Body of pancreas (tissue), 4 donors: ENCODE data around the gene UNC13C.

Experiments used
- CTCF ChIP-seq, 7 experiments: fragments of 450-650 bp in 4 of 7; fragments of 200-600 bp in 3 of 7; sonication (generic) in 3 of 7; IDR thresholded peaks; one replicate each; pipeline ENCODE4 v1.5.1; 2016 to 2019; ENCODE audit warnings: antibody characterized with exemption in 7 of 7
- POLR2A ChIP-seq, 3 donors: fragments of 450-650 bp; IDR thresholded peaks; one replicate each; pipeline ENCODE4 v1.6.1; 2016; ENCODE audit warnings: antibody characterized with exemption in 3 of 3, mild to moderate bottlenecking in 2 of 3

GRCh38 chr15:54045397-54045796 lies 67.2 kb downstream of the UNC13C start:
- TF ChIP-seq POLR2A (IDR thresholded peaks at IDR 0.05) = no peak
- TF ChIP-seq CTCF (IDR thresholded peaks at IDR 0.05) = no peak
